ENCODE results near the gene SLC1A2.

The SLC1A2 gene

DNA sequence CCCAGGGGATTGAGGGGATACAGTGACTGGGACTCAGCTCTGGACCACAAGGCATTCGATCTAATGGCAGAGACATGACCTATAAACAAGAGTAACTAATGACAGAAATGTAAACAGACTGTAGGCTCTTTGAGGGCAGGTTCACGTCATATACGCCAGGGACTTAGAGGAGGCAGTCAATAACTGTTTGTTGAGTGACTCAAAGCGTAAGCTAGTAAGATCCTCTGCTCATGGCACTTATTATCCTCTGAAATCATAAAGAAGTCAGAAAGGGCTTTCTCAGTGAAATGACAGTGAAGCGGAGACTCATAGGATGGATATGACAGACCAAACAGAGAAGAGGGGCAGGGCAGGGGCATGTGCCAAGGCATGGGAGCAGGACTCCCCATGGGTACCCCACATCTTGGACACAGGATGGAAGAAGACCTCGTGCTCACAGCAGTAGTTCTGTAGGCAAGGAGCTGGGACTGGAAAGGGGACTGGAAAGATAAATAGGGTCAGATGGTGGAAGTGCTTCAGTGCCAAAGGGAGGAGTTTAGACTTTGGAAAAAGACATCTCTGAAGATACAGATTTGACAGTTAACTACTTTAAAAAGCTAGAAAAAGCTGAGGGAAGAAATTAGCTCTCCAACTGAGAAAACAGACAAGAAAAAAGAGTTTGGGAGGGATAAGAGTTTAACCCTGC lies 72.7 kb downstream of the SLC1A2 start:
- no peaks in the 10 kb centered on the region for H3K36me3 ChIP-seq (ENCODE audit: insufficient read depth, low read length)
- H3K4me1 ChIP-seq (ENCODE audit: insufficient read depth, low read length) = peaks cover 12% of the 10 kb centered on the region
- H3K27me3 ChIP-seq (ENCODE audit: control insufficient read depth in 1 of 2, insufficient read depth in 2 of 2, low read length in 2 of 2) = no peaks in the 10 kb centered on the region
- no peak overlapping the region for H3K27ac ChIP-seq (ENCODE audit: low read depth, low read length)
- no peak overlapping the region for H3K4me3 ChIP-seq (ENCODE audit: low read depth in 1 of 2, low read length in 2 of 2)
- no peaks in the 10 kb centered on the region for H3K9me3 ChIP-seq (ENCODE audit: low read length)
- no peak overlapping the region for H3K9ac ChIP-seq (ENCODE audit: low read length)

DNA sequence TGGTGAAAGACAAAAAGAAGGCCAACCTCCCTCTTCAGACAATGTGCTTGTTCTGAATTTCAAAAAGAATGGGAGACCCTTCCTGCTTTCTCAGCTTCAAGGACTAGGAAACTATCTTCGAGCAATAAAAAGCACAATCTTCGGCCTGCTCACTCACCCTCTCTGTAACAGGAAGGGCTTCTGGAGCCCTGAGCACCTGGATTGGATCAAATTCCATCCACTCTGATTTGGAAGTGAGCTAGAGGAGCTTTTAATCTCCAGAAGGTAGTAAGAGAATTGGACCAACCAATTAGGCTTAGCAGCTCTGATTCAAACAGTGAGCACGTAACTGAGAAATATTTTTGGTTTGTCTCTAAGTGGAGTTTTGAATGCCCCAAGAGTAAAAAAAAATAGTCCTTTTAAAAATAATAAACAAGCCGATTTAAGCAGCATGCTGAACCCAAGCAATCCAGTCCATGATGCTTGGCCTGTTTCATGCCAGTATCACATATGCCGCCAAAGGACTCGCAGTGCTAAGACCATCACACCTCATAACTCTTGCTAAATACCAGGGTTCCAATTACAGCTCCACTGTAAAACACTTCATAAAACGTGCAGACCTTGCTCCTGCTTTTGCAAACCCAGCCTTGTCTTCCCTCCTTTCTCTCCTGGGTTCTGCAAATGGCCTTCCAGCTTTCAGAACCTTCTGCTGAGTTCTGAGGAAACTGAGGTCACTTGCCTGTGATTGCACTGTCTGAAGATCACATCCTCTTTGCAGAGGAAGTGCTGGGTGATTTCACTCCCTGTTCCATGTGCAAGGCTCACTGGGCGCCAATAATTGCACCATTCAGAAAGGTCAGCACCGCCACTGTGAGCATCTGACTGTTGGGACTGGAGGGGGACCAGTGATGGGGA lies 74.4 kb downstream of the SLC1A2 start:
- peaks cover 12% of the 10 kb centered on the region for H3K4me1 ChIP-seq (ENCODE audit: insufficient read depth, low read length)
- no peaks in the 10 kb centered on the region for H3K27me3 ChIP-seq (ENCODE audit: control insufficient read depth in 1 of 2, insufficient read depth in 2 of 2, low read length in 2 of 2)
- no peaks in the 10 kb centered on the region for H3K9me3 ChIP-seq (ENCODE audit: low read length)
- no peaks in the 10 kb centered on the region for H3K36me3 ChIP-seq (ENCODE audit: insufficient read depth, low read length)
- no peak overlapping the region for H3K9ac ChIP-seq (ENCODE audit: low read length)
- no peak overlapping the region for H3K4me3 ChIP-seq (ENCODE audit: low read depth in 1 of 2, low read length in 2 of 2)
- no peak overlapping the region for H3K27ac ChIP-seq (ENCODE audit: low read depth, low read length)

DNA sequence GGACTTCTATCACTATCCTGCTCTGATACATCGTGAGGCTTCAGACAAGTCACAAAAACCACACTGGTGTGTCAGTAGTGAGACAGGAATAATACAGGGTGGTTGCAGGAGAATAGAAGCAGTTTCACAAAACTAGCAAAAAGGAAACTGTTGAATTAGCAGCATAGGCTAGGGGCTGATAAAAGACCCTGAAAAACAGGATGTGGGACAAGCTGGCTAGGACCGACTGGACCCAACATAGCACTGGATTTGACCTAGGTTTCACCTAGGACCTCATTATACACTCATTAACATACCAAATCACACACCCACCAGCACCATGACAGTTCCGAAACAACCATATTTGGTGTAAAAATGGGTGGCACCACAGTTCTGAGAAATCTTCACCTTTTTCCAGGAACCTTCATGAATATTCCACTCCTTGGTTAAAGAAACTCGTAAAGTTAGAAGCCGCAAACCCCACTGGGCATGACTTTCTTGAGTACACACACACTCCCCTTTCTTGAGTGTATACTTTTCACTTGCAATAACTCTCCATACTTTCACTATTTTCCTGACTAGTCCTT lies 76.2 kb downstream of the SLC1A2 start:
- Histone ChIP-seq H3K36me3 (ENCODE audit: insufficient read depth, low read length) (no peaks in the 10 kb centered on the region), H3K27ac (ENCODE audit: low read depth, low read length) (no peak overlapping the region), H3K9me3 (ENCODE audit: low read length) (no peaks in the 10 kb centered on the region), H3K27me3 (ENCODE audit: control insufficient read depth in 1 of 2, insufficient read depth in 2 of 2, low read length in 2 of 2) (no peaks in the 10 kb centered on the region), H3K4me3 (ENCODE audit: low read depth in 1 of 2, low read length in 2 of 2) (no peak overlapping the region), H3K9ac (ENCODE audit: low read length) (no peak overlapping the region), H3K4me1 (ENCODE audit: insufficient read depth, low read length) (peaks cover 12% of the 10 kb centered on the region)

DNA sequence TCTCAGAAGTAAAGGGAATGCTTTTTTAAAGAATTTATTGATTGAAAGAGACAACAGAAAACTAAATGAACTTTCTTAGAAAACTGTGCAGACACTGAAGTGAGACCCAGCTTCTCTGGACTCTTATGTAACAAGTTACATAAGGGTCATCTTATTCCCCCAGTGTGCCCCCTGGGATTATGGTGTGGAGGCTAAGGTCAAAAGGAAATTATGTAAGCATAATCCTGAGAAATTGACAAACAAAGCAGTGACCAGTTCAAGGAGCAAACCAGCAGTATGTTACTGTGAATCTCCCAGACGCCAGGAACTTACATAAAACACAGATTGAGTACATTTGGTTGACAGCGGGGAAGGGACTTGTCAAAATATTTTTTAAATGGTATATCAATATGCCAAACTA lies 78.6 kb downstream of the SLC1A2 start:
- Histone ChIP-seq H3K27me3 (ENCODE audit: control insufficient read depth in 1 of 2, insufficient read depth in 2 of 2, low read length in 2 of 2) (no peaks in the 10 kb centered on the region), H3K9me3 (ENCODE audit: low read length) (no peaks in the 10 kb centered on the region), H3K9ac (ENCODE audit: low read length) (no peak overlapping the region), H3K4me1 (ENCODE audit: insufficient read depth, low read length) (no peaks in the 10 kb centered on the region), H3K27ac (ENCODE audit: low read depth, low read length) (no peak overlapping the region), H3K4me3 (ENCODE audit: low read depth in 1 of 2, low read length in 2 of 2) (no peak overlapping the region), H3K36me3 (ENCODE audit: insufficient read depth, low read length) (no peaks in the 10 kb centered on the region)

DNA sequence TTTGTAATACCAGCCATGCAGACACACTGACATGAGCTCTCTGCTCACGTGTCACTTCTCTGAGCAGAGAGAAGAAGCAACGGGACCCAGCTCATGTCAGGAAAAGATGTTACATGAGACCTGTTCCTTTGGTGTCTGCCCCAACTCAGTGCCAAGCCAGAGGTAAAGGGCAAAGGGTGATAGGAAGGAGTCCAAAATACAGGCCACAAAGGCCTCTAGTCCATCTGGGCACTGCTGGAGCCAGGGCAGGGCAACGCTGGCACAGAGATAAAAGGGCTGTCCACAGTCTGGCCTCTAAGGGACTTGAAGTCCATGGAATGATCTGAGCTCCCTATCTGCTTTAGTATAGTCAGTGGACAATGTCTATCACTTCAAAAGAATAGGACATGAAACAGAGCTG lies 79.3 kb downstream of the SLC1A2 start:
- H3K36me3 ChIP-seq (ENCODE audit: insufficient read depth, low read length) = no peaks in the 10 kb centered on the region
- H3K4me3 ChIP-seq (ENCODE audit: low read depth in 1 of 2, low read length in 2 of 2) = no peak overlapping the region
- H3K27me3 ChIP-seq (ENCODE audit: control insufficient read depth in 1 of 2, insufficient read depth in 2 of 2, low read length in 2 of 2) = no peaks in the 10 kb centered on the region
- no peak overlapping the region for H3K9ac ChIP-seq (ENCODE audit: low read length)
- no peak overlapping the region for H3K27ac ChIP-seq (ENCODE audit: low read depth, low read length)
- no peaks in the 10 kb centered on the region for H3K9me3 ChIP-seq (ENCODE audit: low read length)
- H3K4me1 ChIP-seq (ENCODE audit: insufficient read depth, low read length) = no peaks in the 10 kb centered on the region

DNA sequence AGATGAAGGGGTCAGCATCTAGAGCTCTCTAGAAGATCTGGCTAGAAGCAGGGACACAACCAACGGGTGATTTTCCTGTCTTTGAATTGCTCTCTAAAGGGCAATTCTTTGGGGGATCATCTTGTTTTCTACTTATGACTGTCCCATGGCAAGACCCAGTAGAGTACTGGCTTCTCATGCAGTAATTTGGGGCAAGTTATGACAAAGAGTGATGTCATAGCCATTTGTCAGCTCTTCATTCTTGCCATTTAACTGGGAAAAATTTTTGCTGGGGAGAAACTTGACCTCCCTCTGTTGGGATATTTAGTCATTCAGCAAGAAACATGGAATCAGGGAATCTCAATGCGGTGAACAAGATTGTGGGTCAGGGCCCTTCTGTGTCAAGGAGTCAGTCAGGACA lies 80.4 kb downstream of the SLC1A2 start:
- Histone ChIP-seq H3K9me3 (ENCODE audit: low read length) (no peaks in the 10 kb centered on the region), H3K27ac (ENCODE audit: low read depth, low read length) (no peak overlapping the region), H3K27me3 (ENCODE audit: control insufficient read depth in 1 of 2, insufficient read depth in 2 of 2, low read length in 2 of 2) (no peaks in the 10 kb centered on the region), H3K9ac (ENCODE audit: low read length) (no peak overlapping the region), H3K4me1 (ENCODE audit: insufficient read depth, low read length) (no peaks in the 10 kb centered on the region), H3K4me3 (ENCODE audit: low read depth in 1 of 2, low read length in 2 of 2) (no peak overlapping the region), H3K36me3 (ENCODE audit: insufficient read depth, low read length) (no peaks in the 10 kb centered on the region)

DNA sequence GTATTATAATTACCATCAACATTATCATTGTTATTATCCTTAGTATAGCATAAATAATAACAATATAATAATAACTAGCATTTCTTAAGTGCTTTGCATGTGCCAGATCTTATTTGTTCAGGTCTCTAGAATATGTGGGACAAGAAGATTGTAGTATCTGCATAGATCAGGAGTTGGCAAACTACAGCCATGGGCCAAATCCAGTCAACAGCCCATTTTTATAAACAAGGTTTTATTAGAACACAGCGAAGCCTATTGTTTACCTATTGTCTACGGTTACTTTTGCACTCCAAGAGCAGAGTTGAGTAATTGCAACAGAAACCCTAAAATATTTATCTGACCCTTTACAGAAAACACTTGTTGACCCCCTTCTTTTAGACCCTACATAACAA lies 81.4 kb downstream of the SLC1A2 start:
- H3K27ac ChIP-seq (ENCODE audit: low read depth, low read length) = no peak overlapping the region

DNA sequence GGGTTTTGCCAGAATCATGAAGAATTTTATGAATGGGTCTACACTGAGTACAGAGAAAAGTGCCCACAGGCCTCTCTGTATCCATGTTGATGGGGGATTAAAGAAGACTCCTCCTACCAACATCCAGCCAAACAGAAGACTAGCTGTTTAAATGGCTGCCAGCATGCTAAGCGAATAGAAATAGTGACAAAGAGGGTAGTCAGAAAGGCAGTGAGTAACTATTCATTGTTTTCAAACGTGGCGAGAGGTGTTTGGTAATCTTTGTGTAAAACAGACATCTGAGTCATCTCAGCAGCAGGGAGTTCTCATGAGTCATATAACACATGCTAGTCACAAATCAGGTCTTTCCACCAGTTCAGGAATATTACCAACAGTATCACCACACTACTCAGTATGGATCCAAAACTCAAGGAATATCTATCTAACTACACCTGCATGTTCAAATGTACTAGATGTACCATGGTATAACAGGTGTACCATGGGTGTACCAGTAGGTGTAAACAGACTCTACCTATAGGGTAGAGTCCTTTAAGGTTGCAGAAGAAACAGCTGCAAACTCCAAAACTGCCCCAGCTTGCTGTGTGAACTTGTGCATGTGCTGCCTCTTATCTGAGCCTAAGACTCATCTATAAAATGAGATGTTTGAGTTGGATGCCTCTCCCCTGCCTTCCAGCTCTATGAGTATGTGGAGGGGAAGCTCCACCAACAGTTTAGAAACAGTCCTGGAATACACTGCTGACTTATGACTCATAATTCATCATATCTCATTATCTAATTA lies 82.0 kb downstream of the SLC1A2 start:
- Histone ChIP-seq H3K4me1 (ENCODE audit: insufficient read depth, low read length) (no peaks in the 10 kb centered on the region), H3K36me3 (ENCODE audit: insufficient read depth, low read length) (no peaks in the 10 kb centered on the region), H3K9me3 (ENCODE audit: low read length) (no peaks in the 10 kb centered on the region), H3K4me3 (ENCODE audit: low read depth in 1 of 2, low read length in 2 of 2) (no peak overlapping the region), H3K27me3 (ENCODE audit: control insufficient read depth in 1 of 2, insufficient read depth in 2 of 2, low read length in 2 of 2) (no peaks in the 10 kb centered on the region), H3K9ac (ENCODE audit: low read length) (no peak overlapping the region), H3K27ac (ENCODE audit: low read depth, low read length) (no peak overlapping the region)

More for the DNA sequence above, 81.4 kb downstream of the SLC1A2 start:
- Histone ChIP-seq H3K4me3 (ENCODE audit: low read depth in 1 of 2, low read length in 2 of 2) (no peak overlapping the region), H3K27me3 (ENCODE audit: control insufficient read depth in 1 of 2, insufficient read depth in 2 of 2, low read length in 2 of 2) (no peaks in the 10 kb centered on the region), H3K9me3 (ENCODE audit: low read length) (no peaks in the 10 kb centered on the region), H3K36me3 (ENCODE audit: insufficient read depth, low read length) (no peaks in the 10 kb centered on the region), H3K4me1 (ENCODE audit: insufficient read depth, low read length) (no peaks in the 10 kb centered on the region), H3K9ac (ENCODE audit: low read length) (no peak overlapping the region)

DNA sequence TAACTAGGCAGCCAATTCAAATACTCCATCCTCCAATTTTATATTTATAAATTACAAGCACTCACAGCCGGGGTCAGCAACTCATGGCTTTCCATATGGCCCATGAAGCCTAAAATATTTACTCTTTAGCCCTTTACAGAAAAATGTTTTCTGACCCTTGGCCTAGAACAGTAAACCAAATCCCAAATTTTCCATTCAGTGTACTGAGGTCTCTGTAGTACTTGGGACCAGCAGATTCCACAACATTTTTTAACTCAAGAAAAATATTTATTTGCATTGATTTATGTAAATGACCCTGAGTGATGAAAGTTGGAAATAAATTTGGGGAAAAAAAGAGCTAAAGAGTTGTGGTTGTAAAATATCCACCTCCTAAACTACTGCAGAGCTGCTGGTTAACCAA lies 82.6 kb downstream of the SLC1A2 start:
- Histone ChIP-seq H3K9ac (ENCODE audit: low read length) (no peak overlapping the region), H3K4me1 (ENCODE audit: insufficient read depth, low read length) (no peaks in the 10 kb centered on the region), H3K9me3 (ENCODE audit: low read length) (no peaks in the 10 kb centered on the region), H3K27ac (ENCODE audit: low read depth, low read length) (no peak overlapping the region), H3K4me3 (ENCODE audit: low read depth in 1 of 2, low read length in 2 of 2) (no peak overlapping the region), H3K27me3 (ENCODE audit: control insufficient read depth in 1 of 2, insufficient read depth in 2 of 2, low read length in 2 of 2) (no peaks in the 10 kb centered on the region), H3K36me3 (ENCODE audit: insufficient read depth, low read length) (no peaks in the 10 kb centered on the region)

DNA sequence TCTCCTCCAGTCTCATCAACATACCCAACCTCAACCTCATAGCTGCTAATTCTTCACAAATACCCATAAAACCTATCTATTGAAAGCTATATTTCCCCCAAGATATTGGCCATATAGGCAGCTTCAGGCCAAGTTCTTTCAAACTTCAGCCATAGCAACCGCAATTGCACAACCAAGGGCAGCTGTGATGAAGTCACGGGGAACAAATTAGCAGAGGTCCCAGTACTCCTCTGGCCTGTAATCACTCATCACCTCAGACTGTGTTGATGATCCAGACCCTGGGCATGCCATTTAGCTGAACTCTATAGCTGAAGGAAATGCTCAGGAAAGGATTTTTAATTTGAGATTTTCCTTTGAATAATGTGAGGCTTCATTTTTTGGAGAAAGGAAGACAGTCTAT lies 84.1 kb downstream of the SLC1A2 start:
- no peak overlapping the region for H3K27ac ChIP-seq (ENCODE audit: low read depth, low read length)

DNA sequence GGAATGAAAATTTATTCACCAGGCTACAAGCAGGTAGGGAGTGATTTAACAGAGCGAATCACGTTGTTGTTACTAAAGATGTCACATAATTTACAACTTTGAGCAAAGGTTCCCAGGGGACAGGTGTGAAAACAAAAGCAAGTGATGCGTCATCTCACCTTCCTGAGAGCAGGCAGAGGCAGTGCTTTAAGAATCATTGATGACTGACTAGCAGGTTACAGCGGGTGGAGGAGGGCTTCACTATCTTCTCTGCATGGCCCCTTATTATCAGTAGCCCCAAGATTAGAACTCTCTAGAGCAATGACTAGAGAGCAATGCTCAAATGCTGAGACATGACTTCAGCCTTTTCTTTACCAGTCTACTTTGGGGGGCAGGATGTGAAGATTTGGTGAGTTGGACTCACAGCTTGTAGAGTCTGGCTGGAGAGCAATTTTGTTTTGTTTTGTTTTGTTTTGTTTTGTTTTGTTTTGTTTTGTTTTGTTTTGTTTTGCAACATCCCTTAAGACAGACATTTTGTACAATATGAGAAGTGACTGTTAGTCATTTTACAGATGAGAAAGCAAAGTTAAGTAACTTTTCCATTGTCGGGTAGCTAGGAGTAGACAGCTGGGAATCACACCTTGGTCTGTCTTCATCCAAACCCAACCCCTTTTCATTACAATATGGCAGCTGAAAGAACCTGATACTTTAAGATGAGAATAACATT lies 84.8 kb downstream of the SLC1A2 start:
- Histone ChIP-seq H3K27ac (ENCODE audit: low read depth, low read length) (no peak overlapping the region), H3K9ac (ENCODE audit: low read length) (no peak overlapping the region), H3K4me1 (ENCODE audit: insufficient read depth, low read length) (no peaks in the 10 kb centered on the region), H3K36me3 (ENCODE audit: insufficient read depth, low read length) (no peaks in the 10 kb centered on the region), H3K4me3 (ENCODE audit: low read depth in 1 of 2, low read length in 2 of 2) (no peak overlapping the region), H3K9me3 (ENCODE audit: low read length) (no peaks in the 10 kb centered on the region), H3K27me3 (ENCODE audit: control insufficient read depth in 1 of 2, insufficient read depth in 2 of 2, low read length in 2 of 2) (no peaks in the 10 kb centered on the region)

More for the DNA sequence above, 84.1 kb downstream of the SLC1A2 start:
- H3K9ac ChIP-seq (ENCODE audit: low read length) = no peak overlapping the region
- H3K4me3 ChIP-seq (ENCODE audit: low read depth in 1 of 2, low read length in 2 of 2) = no peak overlapping the region
- no peaks in the 10 kb centered on the region for H3K9me3 ChIP-seq (ENCODE audit: low read length)
- H3K4me1 ChIP-seq (ENCODE audit: insufficient read depth, low read length) = no peaks in the 10 kb centered on the region
- no peaks in the 10 kb centered on the region for H3K27me3 ChIP-seq (ENCODE audit: control insufficient read depth in 1 of 2, insufficient read depth in 2 of 2, low read length in 2 of 2)
- H3K36me3 ChIP-seq (ENCODE audit: insufficient read depth, low read length) = no peaks in the 10 kb centered on the region

Measured in muscle layer of colon (tissue), 2 donors.